Erythroblast (primary cell): Measurements from ENCODE around the gene C1orf198.

Experiments used
- GATA1 ChIP-seq: IDR thresholded peaks from 2 replicates; pipeline ENCODE4 v1.6.1; 2011; ENCODE audit warnings: low read depth, mild to moderate bottlenecking, control low read depth, low read length, moderate library complexity
- POLR2A ChIP-seq: IDR thresholded peaks from 2 replicates; pipeline ENCODE4 v1.6.1; 2011; ENCODE audit warnings: mild to moderate bottlenecking, low read length

- TF ChIP-seq POLR2A: no peak
- TF ChIP-seq GATA1: no peak
Observed at GRCh38 chr1:230848235-230848634, 20.1 kb downstream of the C1orf198 start.
